HG03439 (cell line): ENCODE measurements around the gene GOLT1A.

ENCODE experiments used
- ATAC-seq: cut with Tn5 transposase; IDR thresholded peaks from one replicate; pipeline ENCODE4 v1.9.1; 2021; ENCODE audit warnings: mild to moderate bottlenecking, moderate library complexity; ENCODE audit not compliant: unreplicated experiment

Gene GOLT1A

GRCh38 chr1:204194080-204194479 lies 19.7 kb downstream of the GOLT1A start:
- no peak for ATAC-seq

DNA sequence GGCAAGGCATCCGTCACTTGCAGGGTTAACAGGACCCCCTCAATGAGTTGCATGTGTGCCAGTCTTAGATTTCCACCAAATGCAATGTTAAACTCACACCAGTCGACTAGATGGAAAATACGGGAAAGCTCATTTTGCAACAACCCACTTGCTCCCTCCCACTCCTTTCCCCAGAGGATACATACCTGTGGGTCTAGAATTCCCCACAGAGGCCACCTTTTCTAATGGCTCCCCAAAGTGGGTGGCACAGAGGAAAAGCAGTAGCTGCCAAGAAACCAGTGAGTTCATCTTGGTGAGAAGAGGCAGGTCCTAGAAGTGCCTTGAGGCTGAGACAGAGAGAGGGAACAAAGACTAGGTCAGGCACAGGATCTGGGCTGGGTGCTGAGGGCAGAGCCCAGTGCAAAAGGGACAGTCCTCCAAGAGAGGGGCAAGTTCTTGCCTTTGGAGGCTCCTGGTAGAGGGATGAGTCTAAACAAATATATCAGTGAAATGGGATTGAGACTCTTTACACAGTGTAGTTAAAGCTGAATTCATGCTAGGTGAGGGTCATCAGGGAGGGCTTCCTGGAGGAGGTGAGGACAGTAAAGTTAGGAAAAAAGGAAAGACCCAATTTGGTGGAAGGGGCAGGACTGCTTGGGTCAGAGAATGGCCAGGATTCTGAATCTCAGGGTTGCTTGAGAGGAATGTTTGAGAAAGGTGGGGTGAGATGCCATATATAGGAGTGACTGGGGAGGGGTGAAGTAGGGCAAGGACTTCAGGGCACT lies 21.0 kb downstream of the GOLT1A start:
- no peak for ATAC-seq

DNA sequence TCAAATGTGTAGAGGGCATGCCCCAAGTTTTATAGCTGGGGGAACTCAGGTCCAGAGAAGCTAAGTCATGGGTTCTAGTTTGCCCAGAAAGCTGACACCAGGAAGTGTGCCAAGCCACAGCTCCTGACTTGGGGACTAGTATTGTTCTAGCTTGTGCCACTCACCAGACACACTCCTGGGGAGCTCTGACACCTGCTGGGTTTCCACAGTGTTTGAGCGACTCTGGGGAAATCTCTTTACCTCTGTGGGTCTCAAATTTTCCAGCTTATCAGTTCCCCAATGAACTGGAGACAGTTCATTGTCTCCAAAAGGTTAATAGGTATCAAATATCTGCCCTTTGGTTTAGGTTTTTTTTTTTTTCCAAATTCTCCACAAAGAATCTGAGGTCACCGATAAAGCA lies 21.7 kb downstream of the GOLT1A start:
- no peak for ATAC-seq

- ATAC-seq: no peak
Observed at GRCh38 chr1:204191456-204191855, 22.3 kb downstream of the GOLT1A start.

GRCh38 chr1:204190212-204191211 lies 23.3 kb downstream of the GOLT1A start:
- ATAC-seq: no peak

DNA sequence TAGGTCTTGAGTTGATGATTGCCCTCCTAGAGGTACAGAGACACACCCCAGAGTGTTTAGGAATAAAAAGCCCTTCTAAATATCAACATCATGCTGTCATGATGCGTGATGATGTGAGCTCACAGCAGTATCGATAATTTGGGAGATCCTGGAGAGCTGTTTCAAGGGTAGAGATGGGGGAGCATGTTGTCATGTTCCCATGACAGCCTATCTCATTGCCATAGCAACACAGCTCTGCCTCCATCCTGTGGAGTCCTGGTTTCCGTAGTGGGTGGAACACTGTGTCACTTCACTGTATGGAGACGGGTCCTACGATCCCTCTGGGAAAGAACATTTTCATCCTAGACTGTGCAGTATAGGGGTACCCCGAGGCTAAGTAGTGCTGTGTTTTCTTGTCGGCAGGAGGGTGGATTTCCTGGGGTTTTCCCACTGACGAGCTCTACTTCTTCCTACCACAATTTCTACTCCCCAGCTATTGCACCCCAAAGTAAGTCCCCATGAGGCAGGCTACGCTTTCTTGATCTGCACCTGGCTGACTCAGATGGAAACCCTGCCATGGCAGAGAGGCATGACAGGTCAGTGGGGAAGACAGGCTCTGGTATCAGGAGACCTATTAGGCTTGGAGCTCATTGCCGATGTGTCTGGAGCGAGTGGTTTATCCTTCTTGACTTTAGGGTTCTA lies 24.7 kb downstream of the GOLT1A start:
- no peak for ATAC-seq

DNA sequence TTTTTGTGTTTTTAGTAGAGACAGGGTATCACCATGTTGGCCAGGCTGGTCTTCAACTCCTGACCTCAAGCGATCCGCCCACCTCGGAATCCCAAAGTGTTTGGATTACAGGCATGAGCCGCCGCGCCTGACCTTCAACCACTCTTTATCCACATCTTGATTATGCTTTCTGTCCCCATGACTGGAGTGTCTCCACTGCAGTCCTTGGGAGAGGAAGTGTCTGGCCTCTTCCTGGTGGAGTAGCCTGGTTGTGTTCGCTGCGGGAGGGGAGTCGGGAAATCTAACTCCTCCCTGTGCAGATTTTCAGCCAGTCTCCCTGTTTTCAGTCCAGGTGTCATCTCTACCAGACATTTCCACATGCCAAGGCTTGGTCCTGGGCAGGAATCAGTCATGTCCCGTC lies 27.2 kb downstream of the GOLT1A start:
- no peak for ATAC-seq

DNA sequence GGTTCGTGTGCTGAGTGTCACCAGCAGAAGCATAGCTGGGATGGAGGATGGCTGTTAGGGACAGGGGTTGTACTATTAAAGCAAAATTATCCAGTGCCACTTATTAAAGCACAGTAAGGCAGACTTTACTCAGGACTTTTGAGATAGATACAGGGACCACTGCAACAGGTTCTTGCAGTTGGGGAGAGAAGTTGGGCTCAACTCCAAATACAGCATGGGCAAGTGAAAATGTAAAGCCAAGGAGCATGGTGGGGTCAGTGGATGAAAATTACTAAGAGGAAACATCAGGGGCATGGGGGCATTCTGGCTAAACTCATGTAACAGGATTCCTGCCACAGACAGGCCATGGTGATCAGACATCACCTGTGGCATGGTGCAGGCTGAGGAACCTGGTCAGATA lies 32.7 kb downstream of the GOLT1A start:
- ATAC-seq: no peak

DNA sequence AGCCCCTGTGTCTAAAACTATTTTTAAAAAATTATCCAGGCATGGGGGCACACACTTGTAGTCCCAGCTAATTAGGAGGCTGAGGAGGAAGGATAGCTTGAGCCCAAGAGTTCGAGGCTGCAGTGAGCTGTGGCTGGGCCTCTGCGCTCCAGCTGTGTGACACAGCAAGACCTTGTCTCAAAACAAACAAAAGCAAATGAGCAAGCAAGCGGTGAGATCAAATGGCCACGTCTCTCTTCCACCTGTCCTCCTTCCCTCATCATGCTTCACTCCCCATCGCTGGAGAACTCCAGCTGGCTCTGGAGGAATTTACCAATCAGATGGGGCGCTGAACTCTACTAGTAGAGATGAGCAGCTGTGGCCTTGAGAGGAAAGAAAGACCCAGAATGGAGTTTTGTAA lies 33.7 kb downstream of the GOLT1A start:
- no peak for ATAC-seq

DNA sequence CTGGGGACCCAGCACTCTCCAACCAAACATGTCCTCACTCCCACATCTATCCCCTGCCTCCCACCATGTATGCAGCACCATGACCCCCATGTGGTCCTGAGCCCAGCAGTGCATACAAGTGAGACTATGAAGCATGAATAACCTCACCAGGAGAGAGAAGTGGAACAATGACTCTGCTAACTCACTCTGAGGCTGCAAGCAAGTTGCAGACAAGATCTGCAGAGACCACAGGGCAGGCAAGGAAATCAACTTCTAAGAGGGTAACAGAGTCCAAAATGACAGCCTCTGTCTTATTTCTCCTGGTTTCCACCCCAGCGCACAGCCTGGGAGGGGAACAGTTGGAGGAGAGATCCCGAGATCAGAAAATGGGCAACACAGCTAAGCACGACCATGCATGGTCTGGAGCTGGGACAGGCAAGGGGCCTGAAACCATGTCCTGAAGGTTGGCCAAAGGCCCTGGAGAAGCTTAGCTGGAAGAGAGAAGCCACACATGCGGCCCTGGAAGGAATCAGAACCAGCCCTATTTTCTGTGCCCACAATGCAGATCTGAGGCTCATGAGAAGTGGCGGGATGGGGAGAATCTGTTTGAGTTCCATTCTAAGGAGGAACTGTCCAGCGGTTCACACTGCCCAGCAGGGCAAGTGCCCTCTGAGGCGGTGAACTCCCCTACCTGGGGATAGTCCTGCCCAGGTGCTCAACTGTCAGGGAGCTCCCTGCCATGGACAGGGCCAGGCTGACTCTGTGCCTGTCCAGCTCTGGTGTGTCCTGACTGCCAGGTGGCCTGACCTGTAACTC lies 35.1 kb downstream of the GOLT1A start:
- ATAC-seq: no peak

GRCh38 chr1:204177133-204177532 lies 36.7 kb downstream of the GOLT1A start:
- ATAC-seq: no peak

- ATAC-seq: no peak
Observed at GRCh38 chr1:204176049-204176448, 37.7 kb downstream of the GOLT1A start.

DNA sequence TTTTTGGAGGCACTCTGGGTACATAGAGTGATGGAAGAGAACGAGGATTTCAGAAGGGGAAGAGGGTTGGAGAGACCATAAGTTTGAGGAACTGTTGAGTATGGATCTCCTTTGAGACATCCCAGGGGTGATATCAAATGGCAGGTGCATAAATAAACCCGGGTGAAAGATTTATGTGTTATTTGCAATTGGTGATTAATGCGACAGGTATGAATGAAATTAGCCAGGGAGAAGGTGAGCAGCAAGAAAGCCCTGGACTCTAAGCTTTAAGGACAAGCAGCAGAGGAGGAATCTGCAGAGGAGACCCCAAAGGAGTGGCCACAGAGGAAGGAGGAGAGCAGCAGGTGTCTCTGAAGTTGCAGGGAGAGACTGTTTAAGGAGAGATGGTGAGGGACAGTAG lies 38.8 kb downstream of the GOLT1A start:
- ATAC-seq: no peak

- no peak for ATAC-seq
Observed at GRCh38 chr1:204172404-204173029, 41.3 kb downstream of the GOLT1A start.

DNA sequence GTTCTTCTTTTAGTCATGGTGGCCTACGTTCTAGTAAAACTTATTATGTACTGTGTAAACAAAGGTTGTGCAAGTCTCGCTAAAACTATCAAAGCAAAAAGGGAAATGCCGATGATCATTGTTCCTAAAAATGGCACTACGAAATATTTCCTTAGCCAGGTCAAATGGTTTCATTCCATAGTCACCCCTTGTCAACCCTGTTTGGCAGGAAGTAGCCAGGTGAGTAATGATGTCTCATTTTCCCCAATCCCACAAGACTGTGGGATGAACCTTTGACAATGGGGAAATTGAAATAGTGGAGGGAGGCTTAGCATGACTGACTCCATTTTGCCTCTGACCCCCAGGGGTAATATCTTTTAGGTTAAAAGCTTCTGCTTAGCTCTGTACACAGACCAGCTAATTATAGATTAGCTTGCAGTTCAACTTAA lies 42.0 kb downstream of the GOLT1A start:
- ATAC-seq: no peak

- no peak for ATAC-seq
Observed at GRCh38 chr1:204170494-204171155, 43.2 kb downstream of the GOLT1A start.

DNA sequence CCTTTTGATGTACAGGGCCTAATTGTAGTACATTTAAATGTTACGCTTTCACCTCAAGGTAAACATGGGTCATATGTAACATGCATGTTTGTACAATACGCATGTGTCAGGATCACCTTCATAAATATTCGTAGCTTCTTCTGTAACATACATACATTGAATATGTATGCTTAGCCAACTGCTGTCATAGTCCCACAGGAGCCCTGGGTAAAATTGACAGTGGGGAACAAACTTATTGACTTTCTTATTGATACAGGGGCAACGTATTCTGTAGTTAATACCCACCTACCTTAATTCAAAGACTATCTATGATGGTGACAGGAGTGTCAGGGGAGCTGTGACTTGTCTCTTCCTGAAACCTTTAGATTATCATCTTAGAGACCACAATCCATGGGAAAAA lies 43.9 kb downstream of the GOLT1A start:
- no peak for ATAC-seq

GRCh38 chr1:204167730-204168129 lies 46.1 kb downstream of the GOLT1A start:
- ATAC-seq: no peak

GRCh38 chr1:204166219-204166618 lies 47.6 kb downstream of the GOLT1A start, which contains the start of gene REN:
Gene REN (minus strand): TSS chr1:204166337. CDS start chr1:204166293, 44 bp downstream.
- ATAC-seq: no peak
